Heart right ventricle (tissue), 16 donors: ENCODE measurements around the gene ANK3. TPM values are rescaled to one million over a fixed set of nuclear protein-coding genes. Genes with fewer than 3 reads are reported as not detected.

ENCODE experiments used
- ATAC-seq, 8 donors: fragments of 200-7000 bp; cut with Tn5 transposase; one replicate each; pipeline ENCODE4 v1.9.1; 2020; ENCODE audit warnings: mild to moderate bottlenecking in 8 of 8, moderate library complexity in 8 of 8, moderate number of reproducible peaks in 1 of 8
- DNase-seq, 2 donors: peaks; one replicate each; pipeline ENCODE4 v3.0.0-alpha.2; 2020
- H3K27ac ChIP-seq, 10 donors: fragments of 200-600 bp; sonication (generic) in 2 of 10; one replicate each; pipeline versions ENCODE4 v1.5.0 to v1.8.0; 2020 to 2022; ENCODE audit warnings: mild to moderate bottlenecking in 3 of 10
- H3K27me3 ChIP-seq, 7 donors: fragments of 200-600 bp; one replicate each; pipeline ENCODE4 v1.8.0; 2021 to 2022; ENCODE audit warnings: mild to moderate bottlenecking in 2 of 7
- H3K36me3 ChIP-seq, 9 donors: fragments of 200-600 bp; sonication (generic) in 1 of 9; one replicate each; pipeline versions ENCODE4 v1.5.0 to v1.8.0; 2020 to 2022; ENCODE audit warnings: mild to moderate bottlenecking in 2 of 9
- H3K4me1 ChIP-seq, 9 donors: fragments of 200-600 bp; sonication (generic) in 1 of 9; one replicate each; pipeline versions ENCODE4 v1.5.0 to v1.8.0; 2020 to 2022; ENCODE audit warnings: mild to moderate bottlenecking in 4 of 9
- H3K4me3 ChIP-seq, 10 donors: fragments of 200-600 bp; sonication (generic) in 2 of 10; one replicate each; pipeline versions ENCODE4 v1.5.0 to v1.8.0; 2020 to 2022; ENCODE audit warnings: mild to moderate bottlenecking in 7 of 10, moderate library complexity in 2 of 10
- H3K9me3 ChIP-seq, 11 donors: fragments of 200-600 bp in 10 of 11; sonication (generic) in 2 of 11; one replicate each; pipeline versions ENCODE4 v1.5.0 to v1.8.0; 2013 to 2022; ENCODE audit warnings: mild to moderate bottlenecking in 2 of 11, control low read depth in 1 of 11, moderate library complexity in 1 of 11
- whole genome bisulfite sequencing, 2 donors: extraction: QIAGEN DNeasy Blood & Tissue Kit; methylation state at CpG; one replicate each; pipeline ENCODE4 v1.1.7; 2013; ENCODE audit warnings: inconsistent platforms in 1 of 2; 5-methylcytosine and 5-hydroxymethylcytosine counted together
- intact Hi-C, 10 donors: fragments of 100-400 bp; cut with DNase I; formaldehyde crosslinking; loops; one replicate each; pipeline versions ENCODE4 v1.11.1 to v1.14.2; 2022
- polyA plus RNA-seq, 2 donors: library from polyadenylated mRNA; stranded (reverse); fragments of 200-250 nt; gene quantifications; one replicate each; pipeline ENCODE4 v1.2.3, GENCODE V29; 2013
- total RNA-seq, 10 donors: library from RNA; stranded (reverse); fragmentation: NEBNext Ultra II Directional in 3 of 10; extraction: Animal tissue kit (Norgen Biotek cat#: 25700) in 3 of 10; gene quantifications; one replicate each; pipeline versions ENCODE4 v1.2.1 to v1.2.4, GENCODE V29; 2021 to 2023
- TF ChIP-seq, protein P1 (sequence below), 9 donors: fragments of 200-600 bp; sonication (generic) in 2 of 9; IDR thresholded peaks; one replicate each; pipeline versions ENCODE4 v1.5.0 to v1.8.0; 2021 to 2022; ENCODE audit warnings: antibody characterized with exemption in 9 of 9, mild to moderate bottlenecking in 5 of 9, moderate library complexity in 1 of 9
- donor health status: Arrhythmogenic right ventricular cardiomyopathy.
- donor health status: ischemic (EF 13 %, LVEDD 7.1; RV severe dilation, severe dysfunction).
- donor health status: healthy with polysubstance abuse.
- donor health status: DM: no; HTN: yes; CAD: no.
- donor health status: DM: no; HTN: no; CAD: no.
- donor health status: ischemic (EF 25% LVEDD 6.9; RV normal size, moderate dysfunction).
- donor health status: ischemic (EF 25% LVEDD 5.7; RV mildly dilated, moderate dysfunction).
- donor health status: healthy.
- donor health status: DM: yes; HTN: yes; CAD: no.
- donor health status: Ischemic cardiomyopathy.
- donor health status: ischemic (EF 35%, LVEDD 5.7; RV mildly dilated, moderate dysfunction).
- donor health status: nonischemic (EF 11% LVEDD 7.7; RV severe dilation, severe dysfunction).
- donor health status: DM: yes; HTN: yes; CAD: no.
- donor health status: PGD.
- donor health status: ischemic (EF 29% LVEDD 5.4; RV normal size, mild dysfunction).
- donor health status: nonischemic (EF 23%, LVEDD 6.1; RV moderate dilation, normal function).

Gene ANK3
- total and polyA plus RNA-seq, 12 donors = 34.4 to 287 (median 245) TPM

DNA sequence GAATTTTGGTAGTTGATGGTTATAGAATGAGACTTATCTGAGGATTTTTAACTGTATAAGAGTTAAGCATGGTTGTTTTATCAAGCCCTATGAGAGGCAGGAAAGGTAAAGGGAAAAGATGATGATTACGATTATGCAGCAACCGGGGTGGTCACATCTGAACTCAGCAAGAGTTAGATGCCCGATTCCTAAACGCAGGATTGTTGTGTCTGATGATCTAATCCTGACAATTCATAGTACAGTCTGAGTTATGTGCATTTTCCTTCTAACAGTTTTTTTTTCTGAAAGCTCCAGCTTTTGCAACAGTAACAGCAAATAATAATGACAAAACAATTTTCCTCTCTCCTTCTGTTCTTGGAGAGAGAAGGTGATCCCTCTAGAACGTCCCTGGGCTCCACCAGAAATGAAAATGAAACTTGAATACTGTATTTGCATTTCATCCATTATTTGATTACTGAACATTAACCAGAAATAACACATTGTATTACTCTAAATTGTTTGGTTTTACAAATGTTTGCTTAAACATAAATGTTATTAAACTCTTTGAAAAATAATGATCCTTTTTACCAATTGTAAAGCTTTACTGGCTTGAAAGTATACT lies 306.8 kb downstream of the ANK3 start:
- peaks cover 0 to 95% (median 6%) of the 10 kb centered on the region in 9 donors for H3K36me3 ChIP-seq
- ATAC-seq (no peak), DNase-seq (no peak)
- no peaks in the 10 kb centered on the region for H3K9me3 ChIP-seq
- no peaks in the 10 kb centered on the region for H3K27me3 ChIP-seq
- TF ChIP-seq, protein P1, sequence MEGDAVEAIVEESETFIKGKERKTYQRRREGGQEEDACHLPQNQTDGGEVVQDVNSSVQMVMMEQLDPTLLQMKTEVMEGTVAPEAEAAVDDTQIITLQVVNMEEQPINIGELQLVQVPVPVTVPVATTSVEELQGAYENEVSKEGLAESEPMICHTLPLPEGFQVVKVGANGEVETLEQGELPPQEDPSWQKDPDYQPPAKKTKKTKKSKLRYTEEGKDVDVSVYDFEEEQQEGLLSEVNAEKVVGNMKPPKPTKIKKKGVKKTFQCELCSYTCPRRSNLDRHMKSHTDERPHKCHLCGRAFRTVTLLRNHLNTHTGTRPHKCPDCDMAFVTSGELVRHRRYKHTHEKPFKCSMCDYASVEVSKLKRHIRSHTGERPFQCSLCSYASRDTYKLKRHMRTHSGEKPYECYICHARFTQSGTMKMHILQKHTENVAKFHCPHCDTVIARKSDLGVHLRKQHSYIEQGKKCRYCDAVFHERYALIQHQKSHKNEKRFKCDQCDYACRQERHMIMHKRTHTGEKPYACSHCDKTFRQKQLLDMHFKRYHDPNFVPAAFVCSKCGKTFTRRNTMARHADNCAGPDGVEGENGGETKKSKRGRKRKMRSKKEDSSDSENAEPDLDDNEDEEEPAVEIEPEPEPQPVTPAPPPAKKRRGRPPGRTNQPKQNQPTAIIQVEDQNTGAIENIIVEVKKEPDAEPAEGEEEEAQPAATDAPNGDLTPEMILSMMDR (IDR thresholded peaks at IDR 0.05) = no peak
- WGBS, 2 donors = 66 to 78% methylated on average over 5 of the region's 5 CpGs
- H3K4me1 ChIP-seq = no peaks in the 10 kb centered on the region
- H3K4me3 ChIP-seq = no peak overlapping the region
- H3K27ac ChIP-seq = no peak overlapping the region
- intact Hi-C loops = no loop called here

DNA sequence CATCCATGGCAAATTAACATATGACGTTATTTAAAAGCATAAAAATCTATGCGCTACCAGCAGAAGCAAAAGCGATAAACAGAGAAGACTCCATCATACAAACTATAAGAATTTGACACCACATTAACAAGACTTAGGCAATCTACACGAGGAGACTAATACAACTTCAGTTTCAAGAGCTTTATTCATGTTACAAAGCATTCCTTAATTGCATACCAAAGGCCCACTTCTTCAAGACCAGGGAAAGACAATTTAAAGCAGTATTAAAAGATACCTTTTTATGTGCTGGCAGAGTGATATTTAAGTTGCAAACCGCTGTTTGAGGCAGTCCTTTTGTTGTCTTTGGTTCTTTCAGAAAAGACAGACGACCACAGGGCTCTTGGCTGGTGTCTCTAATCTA lies 307.3 kb downstream of the ANK3 start:
- H3K27ac ChIP-seq = no peak overlapping the region
- H3K27me3 ChIP-seq = no peaks in the 10 kb centered on the region
- H3K4me3 ChIP-seq = no peak overlapping the region
- ATAC-seq (no peak), DNase-seq (no peak)
- H3K4me1 ChIP-seq = no peaks in the 10 kb centered on the region
- WGBS, 2 donors = 73 to 75% methylated on average over 6 of the region's 6 CpGs
- no peaks in the 10 kb centered on the region for H3K9me3 ChIP-seq
- TF ChIP-seq, protein P1 (IDR thresholded peaks at IDR 0.05) = no peak
- H3K36me3 ChIP-seq = peaks cover 0 to 95% (median 7%) of the 10 kb centered on the region in 9 donors
- intact Hi-C loops = no loop called here

DNA sequence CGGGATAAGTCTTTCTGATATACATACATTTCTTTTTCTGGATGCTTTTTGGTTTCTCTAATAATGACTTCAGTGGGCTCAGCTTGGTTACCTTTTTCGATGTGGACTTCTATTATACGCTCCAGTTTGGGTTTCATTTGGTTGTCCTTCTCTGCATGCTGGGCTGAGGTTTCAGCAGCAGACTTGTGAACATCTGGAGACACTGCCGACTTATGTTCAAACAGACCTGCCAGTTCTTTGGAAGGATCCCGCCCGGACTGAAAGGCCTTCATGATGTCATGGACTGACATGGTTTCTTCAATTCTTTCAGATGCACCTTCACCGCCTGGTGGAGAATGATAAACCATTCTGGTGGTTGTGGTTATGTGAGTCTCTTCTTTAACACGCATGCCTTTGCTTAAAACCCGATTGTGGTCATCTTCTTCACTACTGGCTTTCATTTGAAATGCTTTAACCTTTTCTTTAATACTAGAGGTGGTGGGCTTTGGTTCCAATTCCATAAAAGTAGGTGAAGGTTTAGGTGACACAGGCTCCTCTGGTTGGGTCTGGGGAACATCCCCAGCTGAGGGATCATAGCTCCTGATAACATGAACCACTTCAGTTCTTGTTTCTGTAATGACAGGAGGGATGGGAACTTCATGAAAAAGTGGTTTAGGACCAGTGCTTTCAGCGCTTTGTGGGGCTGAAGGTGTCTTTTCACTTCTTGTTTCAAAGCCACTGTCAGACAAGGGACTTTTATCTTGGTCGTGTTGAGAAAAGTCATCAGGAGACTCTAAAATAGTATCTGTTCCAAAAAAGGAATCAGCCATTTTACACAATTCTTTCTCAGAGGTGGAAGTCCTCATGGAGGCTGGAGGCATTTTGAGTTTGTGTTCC lies 315.7 kb downstream of the ANK3 start:
- Histone ChIP-seq H3K9me3 (no peaks in the 10 kb centered on the region), H3K4me1 (no peaks in the 10 kb centered on the region), H3K27ac (no peak overlapping the region), H3K36me3 (peaks cover 0 to 58% (median 5%) of the 10 kb centered on the region in 9 donors), H3K27me3 (no peaks in the 10 kb centered on the region), H3K4me3 (no peak overlapping the region)
- TF ChIP-seq, protein P1 (IDR thresholded peaks at IDR 0.05) = no peak
- ATAC-seq = no peak
- intact Hi-C loops = no loop called here
- DNase-seq = no peak
- 88% methylated on average over 11 of the region's 11 CpGs for WGBS, 2 donors

DNA sequence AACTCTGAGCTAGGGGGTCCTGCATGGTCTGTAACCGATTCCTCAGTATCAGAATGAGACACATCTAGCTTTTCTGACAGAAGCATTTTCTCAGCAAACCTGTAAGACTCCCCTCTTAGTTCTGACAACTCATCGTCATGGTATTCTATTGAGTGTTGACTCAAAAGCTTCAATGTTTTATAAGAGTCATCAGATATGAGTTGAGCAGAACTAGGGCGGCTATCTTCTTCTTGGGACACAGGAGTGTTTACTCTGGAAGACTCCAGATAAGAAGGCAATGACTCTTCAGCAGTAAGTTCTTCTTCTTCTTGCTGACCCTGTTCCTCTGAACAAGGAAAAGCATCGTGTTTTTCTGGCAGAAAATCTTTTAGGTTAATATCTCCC lies 316.3 kb downstream of the ANK3 start:
- no peaks in the 10 kb centered on the region for H3K9me3 ChIP-seq
- no peak overlapping the region for H3K27ac ChIP-seq
- DNase-seq = no peak
- intact Hi-C loops = no loop called here
- H3K4me1 ChIP-seq = no peaks in the 10 kb centered on the region
- H3K4me3 ChIP-seq = no peak overlapping the region
- no peaks in the 10 kb centered on the region for H3K27me3 ChIP-seq
- ATAC-seq = no peak
- peaks cover 0 to 60% (median 5%) of the 10 kb centered on the region in 9 donors for H3K36me3 ChIP-seq
- 92 to 94% methylated on average over 4 of the region's 4 CpGs for WGBS, 2 donors
- TF ChIP-seq, protein P1 (IDR thresholded peaks at IDR 0.05) = no peak
